OCI-LY7 (cell line): ENCODE results near the gene FGF3. TPM values are rescaled to one million over a fixed set of nuclear protein-coding genes. Genes with fewer than 3 reads are reported as not detected.

Experiments used
- BruUV-seq: library from RNA; stranded (reverse); fragments of 400-500 nt; replicated peaks from 2 replicates; lab custom pipeline; 2021; lab: Mats Ljungman, UMichigan
- CTCF ChIA-PET: fragments of 300-600 bp; sonication (Branson Sonifier 250); formaldehyde crosslinking; loops from one replicate; lab custom pipeline; 2022; ENCODE audit warnings: antibody characterized with exemption; ENCODE audit not compliant: unreplicated experiment; lab: Charles Lee
- POLR2A ChIA-PET: fragments of 300-600 bp; sonication (Branson Sonifier 250); formaldehyde crosslinking; loops from one replicate; lab custom pipeline; 2022; ENCODE audit warnings: antibody characterized with exemption; lab: Charles Lee
- DNase-seq: peaks from one replicate; pipeline ENCODE4 v3.0.0-alpha.2; 2015; ENCODE audit warnings: low spot score
- H2AFZ ChIP-seq: fragments of 200-600 bp; sonication (generic), shearing (Covaris generic); 2 replicates; pipeline ENCODE4 v1.6.1; 2014; ENCODE audit warnings: mild to moderate bottlenecking, antibody characterized with exemption, low read length, moderate library complexity
- H3K27ac ChIP-seq: fragments of 200-600 bp; sonication (generic); 2 replicates; pipeline ENCODE4 v1.5.1; 2014; ENCODE audit warnings: mixed run types, low read depth, mild to moderate bottlenecking, moderate library complexity, low read length, inconsistent platforms; ENCODE audit not compliant: poor library complexity, severe bottlenecking
- H3K36me3 ChIP-seq: fragments of 200-600 bp; sonication (generic); 2 replicates; pipeline ENCODE4 v1.6.1; 2014; ENCODE audit warnings: mild to moderate bottlenecking, antibody characterized with exemption, low read length, moderate library complexity, mixed read lengths; ENCODE audit not compliant: insufficient read depth
- H3K4me1 ChIP-seq: fragments of 200-600 bp; sonication (generic); 2 replicates; pipeline ENCODE4 v1.5.1; 2014; ENCODE audit warnings: mild to moderate bottlenecking, low read length; ENCODE audit not compliant: insufficient read depth, poor library complexity, severe bottlenecking
- H3K4me2 ChIP-seq: fragments of 200-600 bp; sonication (generic); 2 replicates; pipeline ENCODE4 v1.6.1; 2014; ENCODE audit warnings: mild to moderate bottlenecking, low read length
- H3K4me3 ChIP-seq: fragments of 200-600 bp; sonication (generic); 2 replicates; pipeline ENCODE4 v1.5.1; 2014; ENCODE audit warnings: mild to moderate bottlenecking, low read depth, low read length; ENCODE audit not compliant: poor library complexity, severe bottlenecking
- H3K79me2 ChIP-seq: fragments of 200-600 bp; sonication (generic); 2 replicates; pipeline ENCODE4 v1.6.1; 2016; ENCODE audit warnings: low read depth, mild to moderate bottlenecking, low read length, moderate library complexity, mixed read lengths; ENCODE audit not compliant: insufficient read depth
- H3K9me2 ChIP-seq: fragments of 200-600 bp; sonication (generic); 2 replicates; pipeline ENCODE4 v1.6.1; 2016; ENCODE audit warnings: mild to moderate bottlenecking, low read length, mixed read lengths; ENCODE audit not compliant: insufficient read depth
- H3K9me3 ChIP-seq: fragments of 200-600 bp; sonication (generic); 2 replicates; pipeline ENCODE4 v1.6.1; 2014; ENCODE audit warnings: mild to moderate bottlenecking, mixed run types, low read length, mixed read lengths
- H4K20me1 ChIP-seq: fragments of 200-600 bp; sonication (generic); 2 replicates; pipeline ENCODE4 v1.6.1; 2014; ENCODE audit warnings: mild to moderate bottlenecking, antibody characterized with exemption, low read length, moderate library complexity, mixed read lengths; ENCODE audit not compliant: insufficient read depth
- EZH2phosphoT487 ChIP-seq: fragments of 200-600 bp; sonication (generic); IDR thresholded peaks from 2 replicates; pipeline ENCODE4 v1.6.1; 2018; ENCODE audit warnings: low read depth, borderline replicate concordance, mild to moderate bottlenecking, mixed run types, antibody characterized with exemption, low read length, moderate library complexity, mixed read lengths
- intact Hi-C: fragments of 100-400 bp; cut with micrococcal nuclease; formaldehyde crosslinking; loops from one replicate; pipeline ENCODE4 v1.10.0; 2022; ENCODE audit not compliant: unreplicated experiment
- total RNA-seq, 2 experiments: library from RNA; depleted of rRNA in 1 of 2; stranded (reverse); fragments of >200 nt in 1 of 2; shearing (Covaris generic) in 1 of 2; gene quantifications; 2 replicates each; pipeline ENCODE4 v1.2.3, GENCODE V29; 2014 to 2022
- TF ChIP-seq, protein P1 (sequence below): fragments of 200-600 bp; sonication (generic); conservative IDR thresholded peaks from 2 replicates; pipeline ENCODE4 v1.5.1; 2014; ENCODE audit warnings: mild to moderate bottlenecking, antibody characterized with exemption, low read length, moderate library complexity, mixed read lengths

Gene FGF3
- total RNA-seq, 2 experiments from 2014 or later, result not detected

DNA sequence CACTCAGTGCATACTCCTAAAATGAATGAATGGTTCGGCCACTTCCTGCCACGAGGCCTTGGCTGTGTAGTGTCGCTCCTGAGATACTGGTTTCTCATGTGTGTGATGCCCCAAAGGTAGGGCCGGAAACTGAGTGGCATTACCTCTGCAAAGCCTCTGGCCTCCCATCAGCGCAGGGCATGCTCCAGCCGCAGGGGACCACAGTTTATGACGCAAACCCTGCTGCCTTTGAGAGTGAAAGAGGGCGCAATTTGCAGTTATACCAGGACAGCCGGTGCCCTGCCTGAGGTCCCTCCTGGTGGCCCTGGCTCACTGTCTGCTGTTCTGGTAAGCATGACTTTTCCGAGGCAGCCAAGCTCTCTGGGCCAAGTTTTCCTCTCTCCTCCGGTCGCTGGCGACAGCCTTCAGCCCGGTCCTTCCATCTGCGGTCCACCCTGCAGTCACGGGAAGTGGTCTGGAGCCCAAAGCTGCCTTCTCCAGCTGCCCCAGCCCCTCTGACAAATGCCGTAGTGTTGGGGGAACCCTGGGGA, 2.4 kb upstream of the FGF3 start:
- Histone ChIP-seq H3K4me2 (no peak overlapping the region), H2AFZ (no peak overlapping the region), H3K4me3 (no peak overlapping the region), H3K4me1 (no peaks in the 10 kb centered on the region), H4K20me1 (no peaks in the 10 kb centered on the region), H3K9me3 (no peaks in the 10 kb centered on the region), H3K79me2 (no peaks in the 10 kb centered on the region), H3K9me2 (no peaks in the 10 kb centered on the region), H3K36me3 (no peaks in the 10 kb centered on the region), H3K27ac (no peak overlapping the region)
- intact Hi-C loops, result no loop called here
- ChIA-PET CTCF (no interaction called here), POLR2A (no interaction called here)
- TF ChIP-seq, protein P1, sequence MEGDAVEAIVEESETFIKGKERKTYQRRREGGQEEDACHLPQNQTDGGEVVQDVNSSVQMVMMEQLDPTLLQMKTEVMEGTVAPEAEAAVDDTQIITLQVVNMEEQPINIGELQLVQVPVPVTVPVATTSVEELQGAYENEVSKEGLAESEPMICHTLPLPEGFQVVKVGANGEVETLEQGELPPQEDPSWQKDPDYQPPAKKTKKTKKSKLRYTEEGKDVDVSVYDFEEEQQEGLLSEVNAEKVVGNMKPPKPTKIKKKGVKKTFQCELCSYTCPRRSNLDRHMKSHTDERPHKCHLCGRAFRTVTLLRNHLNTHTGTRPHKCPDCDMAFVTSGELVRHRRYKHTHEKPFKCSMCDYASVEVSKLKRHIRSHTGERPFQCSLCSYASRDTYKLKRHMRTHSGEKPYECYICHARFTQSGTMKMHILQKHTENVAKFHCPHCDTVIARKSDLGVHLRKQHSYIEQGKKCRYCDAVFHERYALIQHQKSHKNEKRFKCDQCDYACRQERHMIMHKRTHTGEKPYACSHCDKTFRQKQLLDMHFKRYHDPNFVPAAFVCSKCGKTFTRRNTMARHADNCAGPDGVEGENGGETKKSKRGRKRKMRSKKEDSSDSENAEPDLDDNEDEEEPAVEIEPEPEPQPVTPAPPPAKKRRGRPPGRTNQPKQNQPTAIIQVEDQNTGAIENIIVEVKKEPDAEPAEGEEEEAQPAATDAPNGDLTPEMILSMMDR, result no peak
- no peak for TF ChIP-seq EZH2phosphoT487
- no TSS peak for BruUV-seq
- no peak for DNase-seq

DNA sequence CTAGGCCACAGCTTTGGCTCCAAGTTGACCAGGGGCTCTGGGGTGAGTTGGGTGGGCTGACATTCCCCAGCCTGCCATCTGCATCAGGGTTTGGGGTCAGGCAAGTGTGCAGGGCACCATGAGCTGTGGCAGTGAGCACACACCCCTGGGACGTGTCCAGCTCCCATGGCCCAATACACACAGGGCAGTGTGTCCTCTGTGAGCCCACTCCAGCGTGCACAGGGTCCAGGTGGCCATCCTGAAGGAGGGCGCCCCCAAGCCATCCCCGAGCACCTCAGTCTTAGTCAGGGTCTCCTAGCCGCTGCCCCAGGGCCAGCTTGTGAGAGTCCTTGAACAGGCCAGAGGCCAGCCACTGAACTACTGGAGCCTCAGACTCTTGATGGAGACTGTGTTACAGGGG, 1.2 kb upstream of the FGF3 start:
- Histone ChIP-seq H3K9me3 (no peaks in the 10 kb centered on the region), H3K27ac (no peak overlapping the region), H3K4me3 (no peak overlapping the region), H2AFZ (no peak overlapping the region), H3K9me2 (no peaks in the 10 kb centered on the region), H3K79me2 (no peaks in the 10 kb centered on the region), H3K4me1 (no peaks in the 10 kb centered on the region), H4K20me1 (no peaks in the 10 kb centered on the region), H3K36me3 (no peaks in the 10 kb centered on the region), H3K4me2 (no peak overlapping the region)
- intact Hi-C loops, result no loop called here
- TF ChIP-seq, protein P1, result no peak
- TF ChIP-seq EZH2phosphoT487, result no peak
- CTCF ChIA-PET, result no interaction called here
- DNase-seq, result no peak
- BruUV-seq, result no TSS peak
- POLR2A ChIA-PET, result no interaction called here

DNA sequence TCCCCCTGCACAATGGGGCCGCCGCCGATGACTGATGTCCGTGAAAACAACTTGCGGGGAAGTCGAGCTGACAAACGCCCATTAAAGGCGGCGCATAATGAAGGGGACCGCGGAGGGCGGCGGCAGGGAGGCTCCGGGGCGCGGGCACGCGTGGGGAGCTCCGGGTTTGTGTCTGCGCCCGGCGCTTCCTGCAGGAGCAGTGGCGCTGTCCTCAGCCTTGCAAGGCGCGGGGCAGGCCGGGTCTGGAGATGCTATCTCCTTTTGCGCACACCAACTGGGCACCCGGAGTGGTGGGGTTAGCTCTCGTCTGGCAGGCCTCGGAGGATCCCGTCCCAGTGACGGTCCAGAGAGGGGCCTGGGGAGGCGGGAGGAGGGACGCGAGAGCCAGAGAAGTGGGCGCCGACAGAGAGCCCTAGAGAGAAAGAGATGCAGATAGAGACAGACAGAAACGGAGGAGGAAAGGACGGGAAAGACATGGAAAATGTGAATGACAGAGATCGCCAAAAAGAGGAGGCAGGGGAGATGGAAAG, 390 bp upstream of the FGF3 start:
- no peak for DNase-seq
- Histone ChIP-seq H3K79me2 (no peaks in the 10 kb centered on the region), H3K27ac (no peak overlapping the region), H3K36me3 (no peaks in the 10 kb centered on the region), H3K9me3 (no peaks in the 10 kb centered on the region), H3K4me1 (no peaks in the 10 kb centered on the region), H3K4me2 (no peak overlapping the region), H2AFZ (no peak overlapping the region), H4K20me1 (no peaks in the 10 kb centered on the region), H3K4me3 (no peak overlapping the region), H3K9me2 (no peaks in the 10 kb centered on the region)
- intact Hi-C loops, result no loop called here
- TF ChIP-seq, protein P1, result no peak
- TF ChIP-seq EZH2phosphoT487, result no peak
- CTCF ChIA-PET, result no interaction called here
- BruUV-seq, result no TSS peak
- POLR2A ChIA-PET, result no interaction called here
